Endothelial cell of umbilical vein (primary cell): Measurements from ENCODE around the gene ZHX3. TPM values are rescaled to one million over a fixed set of nuclear protein-coding genes. Genes with fewer than 3 reads are reported as not detected.

Experiments used
- BruUV-seq: library from RNA; stranded (reverse); fragments of 400-500 nt; replicated peaks from 2 replicates; lab custom pipeline; 2021; lab: Mats Ljungman, UMichigan
- CTCF ChIA-PET: fragments of 300-600, 350-600 bp; sonication (Branson Sonifier 250); formaldehyde crosslinking; loops from one replicate; lab custom pipeline; 2021; ENCODE audit warnings: antibody characterized with exemption, inconsistent platforms; lab: Charles Lee
- POLR2A ChIA-PET: fragments of 300-600, 350-600 bp; sonication (Branson Sonifier 250); formaldehyde crosslinking; loops from one replicate; lab custom pipeline; 2021; ENCODE audit warnings: antibody characterized with exemption, inconsistent platforms; lab: Charles Lee
- DNase-seq: peaks from one replicate; pipeline ENCODE4 v3.0.0-alpha.2; 2011; ENCODE audit warnings: low read depth, low spot score
- FAIRE-seq: peaks from 2 replicates; lab custom pipeline; 2011; peaks lifted over from hg19 to GRCh38; lab: Jason Lieb, UNC
- H2AFZ ChIP-seq: 2 replicates; pipeline ENCODE4 v1.6.0; 2012; ENCODE audit warnings: low read depth, low read length, control low read depth, inconsistent platforms
- H3K27ac ChIP-seq: 2 replicates; pipeline ENCODE4 v1.5.1; 2011; ENCODE audit warnings: low read depth, mild to moderate bottlenecking, control low read depth, low read length, moderate library complexity; ENCODE audit not compliant: insufficient read depth
- H3K27me3 ChIP-seq, 2 experiments: 2 replicates each; pipeline versions ENCODE4 v1.6.0 to v1.6.1; 2011; ENCODE audit warnings: low read length in 2 of 2, mixed read lengths in 1 of 2; ENCODE audit not compliant: control insufficient read depth in 2 of 2, insufficient read depth in 2 of 2
- H3K36me3 ChIP-seq, 2 experiments: 2 replicates in 1 of 2; 3 replicates in 1 of 2; pipeline ENCODE4 v1.5.1; 2011; ENCODE audit warnings: low read length in 2 of 2, mild to moderate bottlenecking in 1 of 2, moderate library complexity in 1 of 2; ENCODE audit not compliant: control insufficient read depth in 2 of 2, insufficient read depth in 2 of 2; ENCODE audit errors: extremely low read depth in 1 of 2
- H3K4me1 ChIP-seq: 3 replicates; pipeline ENCODE4 v1.5.1; 2011; ENCODE audit warnings: mild to moderate bottlenecking, low read length; ENCODE audit not compliant: control insufficient read depth, insufficient read depth; ENCODE audit errors: extremely low read depth
- H3K4me2 ChIP-seq: 2 replicates; pipeline ENCODE4 v1.6.1; 2011; ENCODE audit warnings: low read length, control low read depth, mixed read lengths; ENCODE audit not compliant: insufficient read depth
- H3K4me3 ChIP-seq, 3 experiments: fragments of 200-600 bp in 1 of 3; sonication (generic), shearing (Covaris generic) in 1 of 3; replicated peaks in 1 of 3; 2 replicates each; pipeline ENCODE4 v1.5.1; 2011 to 2016; ENCODE audit warnings: control low read depth in 3 of 3, low read length in 3 of 3, mild to moderate bottlenecking in 2 of 3, inconsistent platforms in 1 of 3, low read depth in 1 of 3, moderate library complexity in 1 of 3; ENCODE audit not compliant: insufficient read depth in 1 of 3
- H3K79me2 ChIP-seq: 2 replicates; pipeline ENCODE4 v1.6.0; 2012; ENCODE audit warnings: low read length, inconsistent platforms; ENCODE audit not compliant: control insufficient read depth, insufficient read depth
- H3K9ac ChIP-seq: replicated peaks from 2 replicates; pipeline ENCODE3; 2011; ENCODE audit warnings: low read length, control low read depth; ENCODE audit not compliant: insufficient read depth; ENCODE audit errors: extremely low read depth
- H3K9me1 ChIP-seq: replicated peaks from 3 replicates; pipeline ENCODE4 v1.6.0; 2011; ENCODE audit warnings: mild to moderate bottlenecking, low read length; ENCODE audit not compliant: control insufficient read depth, insufficient read depth; ENCODE audit errors: extremely low read depth
- H3K9me3 ChIP-seq: replicated peaks from 2 replicates; pipeline ENCODE4 v1.5.1; 2012; ENCODE audit warnings: low read length, inconsistent platforms; ENCODE audit not compliant: control insufficient read depth, insufficient read depth
- H4K20me1 ChIP-seq: replicated peaks from 2 replicates; pipeline ENCODE3; 2011; ENCODE audit warnings: mild to moderate bottlenecking, low read length; ENCODE audit not compliant: control insufficient read depth, insufficient read depth; ENCODE audit errors: extremely low read depth
- CTCF ChIP-seq, 2 donors: IDR thresholded peaks; 1 replicate in 1 of 2; 2 replicates in 1 of 2; pipeline ENCODE4 v1.5.1; 2011; ENCODE audit warnings: low read length in 2 of 2, mild to moderate bottlenecking in 2 of 2, moderate library complexity in 2 of 2, control low read depth in 1 of 2, inconsistent platforms in 1 of 2, low read depth in 1 of 2; ENCODE audit not compliant: insufficient read depth in 1 of 2; ENCODE audit errors: extremely low read depth in 1 of 2
- EZH2 ChIP-seq: IDR thresholded peaks from 2 replicates; pipeline ENCODE4 v1.6.1; 2012; ENCODE audit warnings: borderline replicate concordance, low read depth, mild to moderate bottlenecking, moderate library complexity, low read length, inconsistent platforms; ENCODE audit not compliant: severe bottlenecking
- FOS ChIP-seq: IDR thresholded peaks from 2 replicates; pipeline ENCODE4 v1.6.1; 2011; ENCODE audit warnings: mild to moderate bottlenecking, low read length, moderate library complexity, borderline replicate concordance; ENCODE audit not compliant: insufficient read depth
- GATA2 ChIP-seq: IDR thresholded peaks from 2 replicates; pipeline ENCODE4 v1.7.0; 2011; ENCODE audit warnings: low read depth, mild to moderate bottlenecking, moderate library complexity, mixed read lengths, low read length; ENCODE audit not compliant: insufficient read length, insufficient read depth
- JUN ChIP-seq: IDR thresholded peaks from 2 replicates; pipeline ENCODE4 v1.6.1; 2011; ENCODE audit warnings: borderline replicate concordance, low read depth; ENCODE audit not compliant: insufficient read length, insufficient read depth
- MAX ChIP-seq: IDR thresholded peaks from 2 replicates; pipeline ENCODE4 v1.6.1; 2011; ENCODE audit not compliant: insufficient read depth, insufficient read length
- MYC ChIP-seq: IDR thresholded peaks from one replicate; pipeline ENCODE4 v1.6.1; 2011; ENCODE audit warnings: mild to moderate bottlenecking, low read depth, low read length
- POLR2A ChIP-seq: IDR thresholded peaks from 2 replicates; pipeline ENCODE4 v1.6.1; 2012; ENCODE audit warnings: low read depth, mild to moderate bottlenecking, control low read depth, low read length
- POLR2AphosphoS5 ChIP-seq: IDR thresholded peaks from 2 replicates; pipeline ENCODE4 v1.6.1; 2012; ENCODE audit warnings: low read depth, mild to moderate bottlenecking, control low read depth, low read length, moderate library complexity; ENCODE audit not compliant: insufficient read depth
- dilution Hi-C: fragments of 300-500 bp; cut with MboI; formaldehyde crosslinking; loops from one replicate; pipeline ENCODE4 v1.15.0; 2019; ENCODE audit warnings: low sequenced_read_pairs; ENCODE audit not compliant: extremely low pct_ligation_motif_present
- intact Hi-C: fragments of 100-400 bp; cut with micrococcal nuclease; formaldehyde crosslinking; loops from one replicate; pipeline ENCODE4 v1.10.0; 2022
- polyA plus RNA-seq, 4 experiments: library from polyadenylated mRNA; depleted of rRNA in 3 of 4; stranded (reverse) in 3 of 4; unstranded in 1 of 4; fragments of >200 nt; gene quantifications; 2 replicates each; pipeline versions ENCODE4 v1.2.1 to v1.2.3, GENCODE V29; 2011 to 2012; ENCODE audit warnings: missing spikeins in 1 of 4
- total RNA-seq: library from RNA; stranded (reverse); gene quantifications from 2 replicates; pipeline ENCODE4 v1.2.3, GENCODE V29; 2021

The ZHX3 gene
- total and polyA plus RNA-seq, 2 donors (not counting 3 experiments of a cell fraction or from before 2014, with no cell fraction given), result 7.4 to 17.8 TPM

GRCh38 chr20:41306061-41306727 lies 11.3 kb downstream of the ZHX3 start:
- Histone ChIP-seq H3K79me2 (peaks cover 24% of the 10 kb centered on the region), H3K36me3 (no peaks in the 10 kb centered on the region), H3K4me2 (no peak overlapping the region), H3K4me3 (no peak overlapping the region), H2AFZ (no peak overlapping the region), H3K9me1 (no peaks in the 10 kb centered on the region), H3K4me1 (peaks cover 10% of the 10 kb centered on the region), H3K9ac (no peak overlapping the region), H3K9me3 (no peaks in the 10 kb centered on the region), H3K27me3 (no peaks in the 10 kb centered on the region), H4K20me1 (no peaks in the 10 kb centered on the region), H3K27ac (no peak overlapping the region)
- dilution Hi-C loops, result no loop called here
- TF ChIP-seq MYC (no peak), JUN (no peak), CTCF (IDR thresholded peaks at IDR 0.05; ENCODE audit: extremely low read depth in 1 of 2, insufficient read depth in 1 of 2, low read depth in 1 of 2, low read length in 2 of 2) (no peak), EZH2 (no peak), MAX (no peak), POLR2A (no peak), FOS (no peak), POLR2AphosphoS5 (no peak), GATA2 (no peak)
- POLR2A ChIA-PET, result no interaction called here
- no peak for DNase-seq
- BruUV-seq, result no TSS peak
- intact Hi-C loops, result no loop called here
- CTCF ChIA-PET, result no interaction called here
- FAIRE-seq, result no peak
